GM12878 (cell line): Measurements from ENCODE around the gene CIRBP. TPM values are rescaled to one million over a fixed set of nuclear protein-coding genes. Genes with fewer than 3 reads are reported as not detected.

Experiments used
- ATAC-seq: fragments of 200-7000 bp; cut with Tn5 transposase; 3 replicates; pipeline ENCODE4 v1.9.1; 2020; ENCODE audit warnings: mild to moderate bottlenecking, moderate library complexity
- BruUV-seq: library from RNA; stranded (reverse); fragments of 400-500 nt; replicated peaks from 2 replicates; lab custom pipeline; 2021; lab: Mats Ljungman, UMichigan
- CTCF ChIA-PET: fragments of 300-600 bp; sonication (Branson Sonifier 250); formaldehyde crosslinking; extraction: SDS; loops from one replicate; lab custom pipeline; 2021; ENCODE audit warnings: inconsistent platforms; lab: Yijun Ruan, JAX
- POLR2A ChIA-PET: fragments of 350-600 bp; formaldehyde crosslinking; extraction: SDS; loops from one replicate; lab custom pipeline; 2021; ENCODE audit warnings: inconsistent platforms; lab: Charles Lee
- RAD21 ChIA-PET: fragments of 300-600 bp; sonication (Branson Sonifier 250); formaldehyde crosslinking; loops from one replicate; lab custom pipeline; 2023; ENCODE audit warnings: antibody characterized with exemption; ENCODE audit not compliant: unreplicated experiment; lab: Charles Lee
- SMC1A ChIA-PET: fragments of 300-600 bp; sonication (Branson Sonifier 250); formaldehyde crosslinking; loops from one replicate; lab custom pipeline; 2023; ENCODE audit not compliant: unreplicated experiment, uncharacterized antibody; lab: Charles Lee
- DNase-seq: peaks from one replicate; pipeline ENCODE4 v3.0.0-alpha.2; 2011; ENCODE audit warnings: low read depth, low spot score
- FAIRE-seq: peaks from 3 replicates; lab custom pipeline; 2011; peaks lifted over from hg19 to GRCh38; lab: Jason Lieb, UNC
- H2AFZ ChIP-seq: 2 replicates; pipeline ENCODE4 v1.6.0; 2011; ENCODE audit warnings: low read depth, low read length, control low read depth; ENCODE audit not compliant: control insufficient read depth
- H3K27ac ChIP-seq: 2 replicates; pipeline ENCODE4 v1.5.1; 2011; ENCODE audit warnings: control low read depth; ENCODE audit not compliant: control insufficient read depth, insufficient read depth
- H3K27me3 ChIP-seq, 2 experiments: replicated peaks in 1 of 2; 2 replicates each; pipeline versions ENCODE4 v1.6.0 to v1.6.1; 2011; ENCODE audit warnings: low read length in 1 of 2; ENCODE audit not compliant: control insufficient read depth in 2 of 2, insufficient read depth in 2 of 2
- H3K36me3 ChIP-seq, 2 experiments: 2 replicates each; pipeline ENCODE4 v1.5.1; 2011; ENCODE audit warnings: low read length in 1 of 2; ENCODE audit not compliant: control insufficient read depth in 2 of 2, insufficient read depth in 2 of 2
- H3K4me1 ChIP-seq: 2 replicates; pipeline ENCODE4 v1.6.1; 2011; ENCODE audit warnings: mild to moderate bottlenecking, low read length, moderate library complexity, mixed read lengths; ENCODE audit not compliant: control insufficient read depth, insufficient read depth
- H3K4me2 ChIP-seq: 2 replicates; pipeline ENCODE4 v1.6.0; 2011; ENCODE audit warnings: control low read depth; ENCODE audit not compliant: control insufficient read depth, insufficient read depth
- H3K4me3 ChIP-seq: fragments of 200-600 bp; sonication (generic); 2 replicates; pipeline ENCODE4 v1.5.1; 2016
- H3K79me2 ChIP-seq: 2 replicates; pipeline ENCODE4 v1.6.0; 2011; ENCODE audit warnings: low read length; ENCODE audit not compliant: control insufficient read depth, insufficient read depth
- H3K9ac ChIP-seq: 2 replicates; pipeline ENCODE4 v1.8.0; 2011; ENCODE audit warnings: low read length, control low read depth, mixed read lengths; ENCODE audit not compliant: control insufficient read depth, insufficient read depth
- H3K9me3 ChIP-seq: replicated peaks from 3 replicates; pipeline ENCODE4 v1.5.1; 2011; ENCODE audit warnings: mild to moderate bottlenecking, low read length; ENCODE audit not compliant: control insufficient read depth, insufficient read depth
- H4K20me1 ChIP-seq: 2 replicates; pipeline ENCODE4 v1.6.0; 2011; ENCODE audit not compliant: control insufficient read depth, insufficient read depth
- ASH2L ChIP-seq: fragments of 300-600, 200-600 bp; sonication (generic); IDR thresholded peaks from 2 replicates; pipeline ENCODE4 v1.6.1; 2017; ENCODE audit warnings: low read depth, mild to moderate bottlenecking, borderline replicate concordance
- BCL3 ChIP-seq: IDR thresholded peaks from 2 replicates; pipeline ENCODE4 v1.6.1; 2011; ENCODE audit warnings: borderline replicate concordance, low read depth, mild to moderate bottlenecking, moderate library complexity, low read length; ENCODE audit not compliant: insufficient read depth, poor library complexity, severe bottlenecking
- EGR1 ChIP-seq, 2 experiments: IDR thresholded peaks; 1 replicate in 1 of 2; 2 replicates in 1 of 2; pipeline ENCODE4 v1.6.1; 2011 to 2012; ENCODE audit warnings: low read depth in 2 of 2, low read length in 2 of 2, borderline replicate concordance in 1 of 2, mild to moderate bottlenecking in 1 of 2, moderate library complexity in 1 of 2
- ETV6 ChIP-seq, 2 experiments: fragments of 450-650 bp in 1 of 2; IDR thresholded peaks in 1 of 2; conservative IDR thresholded peaks in 1 of 2; 2 replicates each; pipeline ENCODE4 v1.6.1; 2014; ENCODE audit warnings: antibody characterized with exemption in 1 of 2, borderline replicate concordance in 1 of 2, low read depth in 1 of 2, mild to moderate bottlenecking in 1 of 2, moderate library complexity in 1 of 2
- MYC ChIP-seq: IDR thresholded peaks from 2 replicates; pipeline ENCODE4 v1.6.1; 2011; ENCODE audit warnings: mild to moderate bottlenecking, low read length, moderate library complexity, inconsistent platforms; ENCODE audit not compliant: insufficient read depth, insufficient replicate concordance, insufficient read length, severe bottlenecking
- POLR2AphosphoS5 ChIP-seq: IDR thresholded peaks from 2 replicates; pipeline ENCODE4 v1.6.1; 2011; ENCODE audit warnings: mild to moderate bottlenecking, low read length, inconsistent platforms
- SMARCA5 ChIP-seq: fragments of 450-650 bp; IDR thresholded peaks from 2 replicates; pipeline ENCODE4 v1.6.1; 2017; ENCODE audit warnings: mild to moderate bottlenecking
- SP1 ChIP-seq: IDR thresholded peaks from one replicate; pipeline ENCODE4 v1.6.1; 2011; ENCODE audit warnings: low read depth, low read length
- SPI1 ChIP-seq: IDR thresholded peaks from 2 replicates; pipeline ENCODE4 v1.6.1; 2011; ENCODE audit warnings: low read depth, mild to moderate bottlenecking, low read length, moderate library complexity, borderline replicate concordance; ENCODE audit not compliant: insufficient read depth
- STAT1 ChIP-seq: fragments of 450-650 bp; conservative IDR thresholded peaks from 2 replicates; pipeline ENCODE4 v1.6.1; 2014; ENCODE audit warnings: antibody characterized with exemption, mild to moderate bottlenecking
- TBL1XR1 ChIP-seq: IDR thresholded peaks from 2 replicates; pipeline ENCODE4 v1.6.1; 2012; ENCODE audit warnings: low read depth, low read length, improper control_type of control experiment
- YY1 ChIP-seq: IDR thresholded peaks from 2 replicates; pipeline ENCODE4 v1.6.1; 2011; ENCODE audit warnings: low read depth, mild to moderate bottlenecking, low read length
- WGBS: methylation state at CpG from one replicate; pipeline ENCODE4 v1.1.6; 2016; ENCODE audit warnings: low lambda C conversion rate; ENCODE audit not compliant: insufficient replicate concordance, insufficient coverage; ENCODE audit errors: missing lambda C conversion rate; 5-methylcytosine and 5-hydroxymethylcytosine counted together
- in situ Hi-C: fragments of 300-500 bp; cut with MboI; formaldehyde crosslinking; loops from 9 replicates; pipeline ENCODE4 v1.14.3; 2018; ENCODE audit warnings: mixed read lengths
- intact Hi-C: fragments of 100-400 bp; cut with micrococcal nuclease; formaldehyde crosslinking; loops from one replicate; pipeline ENCODE4 v1.14.2; 2022; ENCODE audit not compliant: unreplicated experiment
- polyA plus RNA-seq, 11 experiments: library from polyadenylated mRNA; depleted of rRNA in 4 of 11; unstranded in 6 of 11; stranded (reverse) in 5 of 11; fragments of >200 nt; fragmentation: Nextera tagmentation in 4 of 11; fragmentation: Illumina TruSeq in 1 of 11; extraction: Ambion mirVana in 4 of 11; extraction: Trizol in 1 of 11; gene quantifications; 1 replicate in 1 of 11; 2 replicates in 10 of 11; pipeline versions ENCODE4 v1.2.1 to v1.2.3, GENCODE V29; 2011 to 2016; ENCODE audit warnings: inconsistent platforms in 2 of 11, missing spikeins in 2 of 11, low read depth in 1 of 11
- total RNA-seq, 4 experiments: library from RNA; depleted of rRNA in 3 of 4; stranded (reverse); fragments of >200 nt in 3 of 4; fragmentation: Illumina TruSeq in 1 of 4; extraction: Trizol in 1 of 4; gene quantifications; 2 replicates each; pipeline versions ENCODE4 v1.2.1 to v1.2.3, GENCODE V29; 2013 to 2021

CIRBP gene
- total and polyA plus RNA-seq, 10 of the 15 experiments (the other 5 are each of a cell fraction or from before 2014, with no cell fraction given) = 27.6 to 335 (median 229) TPM

- BruUV-seq = no TSS peak
- Histone ChIP-seq H2AFZ (no peak overlapping the region), H3K4me1 (peaks cover 17% of the 10 kb centered on the region), H4K20me1 (no peaks in the 10 kb centered on the region), H3K27ac (no peak overlapping the region), H3K79me2 (peaks cover 15% of the 10 kb centered on the region), H3K9me3 (no peaks in the 10 kb centered on the region; the same call in 2 of the 3 replicates), H3K9ac (no peak overlapping the region), H3K36me3 (no peaks in the 10 kb centered on the region; a peak in 1 of 4 replicates), H3K27me3 (peaks cover 0 to 10% of the 10 kb centered on the region in 2 experiments; a peak in 3 of 4 replicates), H3K4me2 (no peak overlapping the region), H3K4me3 (no peak overlapping the region)
- ChIA-PET CTCF (interaction anchor here (0.6 to 2.7 kb wide), 4 partner anchors 25 to 213 kb away, joined by 3 to 10 read pairs (median 4); partner anchors contain the start of gene CNN2), RAD21 (no interaction called here), SMC1A (no interaction called here), POLR2A (no interaction called here)
- in situ Hi-C loops (no loop called here), intact Hi-C loops (no loop called here)
- ATAC-seq = no peak
- no peak for FAIRE-seq
- WGBS = 74% methylated on average over 11 of the region's 11 CpGs
- no peak for DNase-seq
- TF ChIP-seq POLR2AphosphoS5 (no peak), TBL1XR1 (no peak), ASH2L (no peak)
Measured at GRCh38 chr19:1239420-1239795, 29.7 kb upstream of the CIRBP start.

GRCh38 chr19:1239796-1240737, 29.1 kb upstream of the CIRBP start:
- DNase-seq (no peak), ATAC-seq (peak; percentile 59), FAIRE-seq (no peak)
- peak overlapping the region; percentile 85 for H3K4me2 ChIP-seq
- H4K20me1 ChIP-seq = no peaks in the 10 kb centered on the region
- 8% methylated on average over 79 of the region's 84 CpGs for WGBS
- RAD21 ChIA-PET = interaction anchor here (0.8 to 2.0 kb wide), 5 partner anchors 17 to 466 kb away, joined by 3 to 18 read pairs (median 5); partner anchors contain the start of gene CIRBP
- in situ Hi-C loops (no loop called here), intact Hi-C loops (loop anchor here (5.0 to 10.0 kb wide), 2 partner anchors 138 to 315 kb away; partner anchors contain the start of genes ARID3A and GPX4)
- BruUV-seq = no TSS peak
- H3K9me3 ChIP-seq = no peaks in the 10 kb centered on the region; the same call in 2 of the 3 replicates
- peak overlapping the region; percentile 60; the same call in 1 of the 2 replicates for H3K4me3 ChIP-seq
- peaks cover 0 to 10% of the 10 kb centered on the region in 2 experiments; a peak in 3 of 4 replicates for H3K27me3 ChIP-seq
- H3K4me1 ChIP-seq = peaks cover 23% of the 10 kb centered on the region
- CTCF ChIA-PET = interaction anchor here (0.6 to 6.1 kb wide), 11 partner anchors 13 to 376 kb away, joined by 3 to 363 read pairs (median 3); partner anchors contain the start of genes CIRBP, CNN2 and RNU6-2
- POLR2A ChIA-PET = interaction anchor here (7.7 kb wide), 1 partner anchor 26 kb away, joined by 184 read pairs; the partner anchor contains the start of gene CIRBP
- H2AFZ ChIP-seq = peak overlapping the region; percentile 71; the same call in 1 of the 2 replicates
- H3K27ac ChIP-seq = no peak overlapping the region
- SMC1A ChIA-PET = interaction anchor here (1.4 to 6.9 kb wide), 2 partner anchors 27 to 127 kb away, joined by 7 to 172 read pairs; partner anchors contain the start of gene CIRBP
- H3K9ac ChIP-seq = 0 out of 2 replicates have a peak overlapping the region, but pooled peaks have one; percentile 8
- H3K36me3 ChIP-seq = no peaks in the 10 kb centered on the region; a peak in 1 of 4 replicates
- peaks cover 17% of the 10 kb centered on the region for H3K79me2 ChIP-seq
- TF ChIP-seq SPI1 = no peak
- TF ChIP-seq SMARCA5 = peak; percentile 86; the same call in 1 of the 2 replicates
- no peak for TF ChIP-seq ETV6 (conservative IDR thresholded peaks at IDR 0.05 in 1 of 2, IDR thresholded peaks at IDR 0.05 in 1 of 2; ENCODE audit: borderline replicate concordance in 1 of 2, low read depth in 1 of 2)
- no peak for TF ChIP-seq MYC
- no peak for TF ChIP-seq BCL3
- peak; percentile 72 for TF ChIP-seq YY1
- TF ChIP-seq TBL1XR1 = peak; percentile 14; the same call in 1 of the 2 replicates
- peak; percentile 56; the same call in 1 of the 2 replicates for TF ChIP-seq STAT1
- peak; percentile 26 for TF ChIP-seq SP1
- TF ChIP-seq EGR1 (IDR thresholded peaks at IDR 0.05; ENCODE audit: borderline replicate concordance in 1 of 2, low read depth in 2 of 2, low read length in 2 of 2) = peak; percentile 53 to 96
